Liver (tissue), 9 donors: Measurements from ENCODE around the gene PTPRN2. TPM values are rescaled to one million over a fixed set of nuclear protein-coding genes. Genes with fewer than 3 reads are reported as not detected.

ENCODE experiments used
- DNase-seq: peaks from one replicate; pipeline ENCODE4 v3.0.0-alpha.2; 2017; ENCODE audit warnings: low spot score
- H3K27ac ChIP-seq, 2 donors: one replicate each; pipeline ENCODE4 v1.7.0; 2013; ENCODE audit warnings: inconsistent platforms in 2 of 2, low read length in 2 of 2, control low read depth in 1 of 2, low read depth in 1 of 2, mild to moderate bottlenecking in 1 of 2
- H3K27me3 ChIP-seq, 4 donors: one replicate each; pipeline versions ENCODE4 v1.6.1 to v1.7.0; 2013; ENCODE audit warnings: low read length in 3 of 4, inconsistent platforms in 1 of 4, mild to moderate bottlenecking in 1 of 4, moderate library complexity in 1 of 4; ENCODE audit not compliant: control insufficient read depth in 4 of 4, insufficient read depth in 4 of 4
- H3K36me3 ChIP-seq, 4 donors: one replicate each; pipeline versions ENCODE4 v1.6.1 to v1.7.0; 2013; ENCODE audit warnings: low read length in 3 of 4, mild to moderate bottlenecking in 3 of 4, low read depth in 1 of 4, moderate library complexity in 1 of 4; ENCODE audit not compliant: control insufficient read depth in 4 of 4, insufficient read depth in 3 of 4
- H3K4me1 ChIP-seq, 4 donors: one replicate each; pipeline versions ENCODE4 v1.6.1 to v1.7.0; 2013; ENCODE audit warnings: low read length in 3 of 4, mild to moderate bottlenecking in 3 of 4, moderate library complexity in 1 of 4; ENCODE audit not compliant: control insufficient read depth in 4 of 4, insufficient read depth in 4 of 4
- H3K4me3 ChIP-seq, 3 donors: one replicate each; pipeline versions ENCODE4 v1.6.1 to v1.7.0; 2013; ENCODE audit warnings: low read length in 3 of 3, control low read depth in 1 of 3, low read depth in 1 of 3, mild to moderate bottlenecking in 1 of 3
- H3K9ac ChIP-seq, 2 donors: one replicate each; pipeline ENCODE4 v1.7.0; 2013; ENCODE audit warnings: low read length in 2 of 2, mild to moderate bottlenecking in 2 of 2, moderate library complexity in 2 of 2, control low read depth in 1 of 2, low read depth in 1 of 2
- H3K9me3 ChIP-seq, 4 donors: one replicate each; pipeline versions ENCODE4 v1.6.1 to v1.7.0; 2013; ENCODE audit warnings: low read length in 3 of 4; ENCODE audit not compliant: control insufficient read depth in 4 of 4
- EGR1 ChIP-seq, 2 donors: IDR thresholded peaks; 2 replicates each; pipeline ENCODE4 v1.6.1; 2016 to 2018; ENCODE audit warnings: antibody characterized with exemption in 2 of 2, low read depth in 2 of 2
- FOXA1 ChIP-seq: IDR thresholded peaks from 2 replicates; pipeline ENCODE4 v1.6.1; 2016; ENCODE audit warnings: antibody characterized with exemption
- FOXA2 ChIP-seq: IDR thresholded peaks from 2 replicates; pipeline ENCODE4 v1.6.1; 2016; ENCODE audit warnings: antibody characterized with exemption
- GABPA ChIP-seq, 2 donors: IDR thresholded peaks in 1 of 2; conservative IDR thresholded peaks in 1 of 2; 2 replicates each; pipeline ENCODE4 v1.6.1; 2016; ENCODE audit warnings: antibody characterized with exemption in 2 of 2, mild to moderate bottlenecking in 1 of 2, moderate library complexity in 1 of 2
- HNF4A ChIP-seq, 2 donors: conservative IDR thresholded peaks; 2 replicates each; pipeline ENCODE4 v1.6.1; 2016; ENCODE audit warnings: antibody characterized with exemption in 2 of 2, mild to moderate bottlenecking in 2 of 2
- HNF4G ChIP-seq: IDR thresholded peaks from 2 replicates; pipeline ENCODE4 v1.6.1; 2016; ENCODE audit warnings: antibody characterized with exemption
- JUND ChIP-seq, 2 donors: IDR thresholded peaks; 2 replicates each; pipeline ENCODE4 v1.6.1; 2016; ENCODE audit warnings: antibody characterized with exemption in 2 of 2
- NR2F2 ChIP-seq: IDR thresholded peaks from 2 replicates; pipeline ENCODE4 v1.6.1; 2016; ENCODE audit warnings: antibody characterized with exemption
- RAD21 ChIP-seq, 2 donors: IDR thresholded peaks; 2 replicates each; pipeline ENCODE4 v1.6.1; 2016; ENCODE audit warnings: antibody characterized with exemption in 2 of 2, mild to moderate bottlenecking in 2 of 2
- RXRA ChIP-seq, 2 donors: IDR thresholded peaks; 2 replicates each; pipeline ENCODE4 v1.6.1; 2017 to 2018; ENCODE audit warnings: antibody characterized with exemption in 2 of 2, mild to moderate bottlenecking in 1 of 2
- SP1 ChIP-seq: IDR thresholded peaks from 2 replicates; pipeline ENCODE4 v1.6.1; 2018; ENCODE audit warnings: antibody characterized with exemption, mild to moderate bottlenecking
- TAF1 ChIP-seq: conservative IDR thresholded peaks from 2 replicates; pipeline ENCODE4 v1.6.1; 2016; ENCODE audit warnings: antibody characterized with exemption, mild to moderate bottlenecking
- YY1 ChIP-seq: IDR thresholded peaks from 2 replicates; pipeline ENCODE4 v1.6.1; 2016; ENCODE audit warnings: antibody characterized with exemption, mild to moderate bottlenecking
- WGBS: extraction: QIAGEN DNeasy Blood & Tissue Kit; methylation state at CpG from one replicate; pipeline ENCODE4 v1.1.7; 2013; 5-methylcytosine and 5-hydroxymethylcytosine counted together
- polyA plus RNA-seq, 2 donors: library from polyadenylated mRNA; stranded (reverse) in 1 of 2; unstranded in 1 of 2; fragments of 200-250 nt in 1 of 2; fragments of >200 nt in 1 of 2; fragmentation: Nextera tagmentation in 1 of 2; extraction: Ambion mirVana in 1 of 2; gene quantifications; one replicate each; pipeline versions ENCODE4 v1.2.1 to v1.2.3, GENCODE V29; 2013 to 2015
- total RNA-seq, 2 donors: library from RNA; depleted of rRNA; stranded (reverse); fragments of >200 nt; gene quantifications; one replicate each; pipeline ENCODE4 v1.2.3, GENCODE V29; 2014
- TF ChIP-seq, protein P1 (sequence below): IDR thresholded peaks from 2 replicates; pipeline ENCODE4 v1.6.1; 2016; ENCODE audit warnings: antibody characterized with exemption
- TF ChIP-seq, protein P2 (sequence below): fragments of 150-350 bp; IDR thresholded peaks from 2 replicates; pipeline ENCODE4 v1.5.1; 2017; ENCODE audit warnings: improper control_type of control experiment, low read depth, low read length; ENCODE audit not compliant: missing input control
- TF ChIP-seq, protein P3 (sequence below): IDR thresholded peaks from 2 replicates; pipeline ENCODE4 v1.6.1; 2016; ENCODE audit warnings: antibody characterized with exemption
- TF ChIP-seq, protein P4 (sequence below): IDR thresholded peaks from 2 replicates; pipeline ENCODE4 v1.6.1; 2016; ENCODE audit warnings: antibody characterized with exemption
- TF ChIP-seq, protein P5 (sequence below): IDR thresholded peaks from 2 replicates; pipeline ENCODE4 v1.6.1; 2016; ENCODE audit warnings: antibody characterized with exemption, mild to moderate bottlenecking
- donor health status: healthy.
- donor health status: healthy.
- donor health status: healthy.
- donor health status: healthy.
- donor health status: healthy.

The PTPRN2 gene
- total and polyA plus RNA-seq, 4 donors: 0.75 to 1.9 (median 1.1) TPM

DNA sequence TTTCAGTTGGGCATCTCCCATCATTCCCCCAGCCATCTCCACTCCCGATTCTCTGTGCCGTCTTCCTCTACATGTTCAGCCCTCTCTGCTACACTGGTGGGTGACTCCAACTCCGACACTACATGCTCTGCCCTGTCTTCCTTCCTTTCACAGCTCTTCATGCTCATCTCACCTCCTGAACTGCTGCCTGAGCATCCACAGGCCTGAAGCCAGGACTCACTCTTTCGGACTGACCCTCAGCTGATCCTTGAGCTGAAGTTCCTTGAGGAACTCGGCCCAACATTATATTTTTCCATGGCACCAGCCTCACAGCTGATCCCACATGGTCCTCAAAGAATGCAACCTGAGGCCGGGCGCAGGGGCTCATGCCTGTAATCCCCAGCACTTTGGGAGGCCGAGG, 538.4 kb downstream of the PTPRN2 start:
- Histone ChIP-seq H3K4me1 (no peaks in the 10 kb centered on the region), H3K4me3 (no peak overlapping the region), H3K36me3 (no peaks in the 10 kb centered on the region), H3K27ac (no peak overlapping the region), H3K9me3 (no peaks in the 10 kb centered on the region), H3K9ac (no peak overlapping the region), H3K27me3 (peaks cover 0 to 3% (median 0%) of the 10 kb centered on the region in 4 donors)
- DNase-seq: no peak
- TF ChIP-seq, protein P1, sequence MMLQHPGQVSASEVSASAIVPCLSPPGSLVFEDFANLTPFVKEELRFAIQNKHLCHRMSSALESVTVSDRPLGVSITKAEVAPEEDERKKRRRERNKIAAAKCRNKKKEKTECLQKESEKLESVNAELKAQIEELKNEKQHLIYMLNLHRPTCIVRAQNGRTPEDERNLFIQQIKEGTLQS: no peak
- TF ChIP-seq, protein P2, sequence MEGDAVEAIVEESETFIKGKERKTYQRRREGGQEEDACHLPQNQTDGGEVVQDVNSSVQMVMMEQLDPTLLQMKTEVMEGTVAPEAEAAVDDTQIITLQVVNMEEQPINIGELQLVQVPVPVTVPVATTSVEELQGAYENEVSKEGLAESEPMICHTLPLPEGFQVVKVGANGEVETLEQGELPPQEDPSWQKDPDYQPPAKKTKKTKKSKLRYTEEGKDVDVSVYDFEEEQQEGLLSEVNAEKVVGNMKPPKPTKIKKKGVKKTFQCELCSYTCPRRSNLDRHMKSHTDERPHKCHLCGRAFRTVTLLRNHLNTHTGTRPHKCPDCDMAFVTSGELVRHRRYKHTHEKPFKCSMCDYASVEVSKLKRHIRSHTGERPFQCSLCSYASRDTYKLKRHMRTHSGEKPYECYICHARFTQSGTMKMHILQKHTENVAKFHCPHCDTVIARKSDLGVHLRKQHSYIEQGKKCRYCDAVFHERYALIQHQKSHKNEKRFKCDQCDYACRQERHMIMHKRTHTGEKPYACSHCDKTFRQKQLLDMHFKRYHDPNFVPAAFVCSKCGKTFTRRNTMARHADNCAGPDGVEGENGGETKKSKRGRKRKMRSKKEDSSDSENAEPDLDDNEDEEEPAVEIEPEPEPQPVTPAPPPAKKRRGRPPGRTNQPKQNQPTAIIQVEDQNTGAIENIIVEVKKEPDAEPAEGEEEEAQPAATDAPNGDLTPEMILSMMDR: no peak
- no peak for TF ChIP-seq RXRA (IDR thresholded peaks at IDR 0.05)
- no peak for TF ChIP-seq EGR1 (IDR thresholded peaks at IDR 0.05; ENCODE audit: low read depth in 2 of 2)
- TF ChIP-seq NR2F2: no peak
- TF ChIP-seq HNF4A (conservative IDR thresholded peaks at IDR 0.05): no peak
- TF ChIP-seq GABPA (IDR thresholded peaks at IDR 0.05 in 1 of 2, conservative IDR thresholded peaks at IDR 0.05 in 1 of 2): no peak
- no peak for TF ChIP-seq YY1
- TF ChIP-seq SP1: no peak
- TF ChIP-seq HNF4G: no peak
- TF ChIP-seq TAF1: no peak
- no peak for TF ChIP-seq FOXA1
- TF ChIP-seq, protein P3, sequence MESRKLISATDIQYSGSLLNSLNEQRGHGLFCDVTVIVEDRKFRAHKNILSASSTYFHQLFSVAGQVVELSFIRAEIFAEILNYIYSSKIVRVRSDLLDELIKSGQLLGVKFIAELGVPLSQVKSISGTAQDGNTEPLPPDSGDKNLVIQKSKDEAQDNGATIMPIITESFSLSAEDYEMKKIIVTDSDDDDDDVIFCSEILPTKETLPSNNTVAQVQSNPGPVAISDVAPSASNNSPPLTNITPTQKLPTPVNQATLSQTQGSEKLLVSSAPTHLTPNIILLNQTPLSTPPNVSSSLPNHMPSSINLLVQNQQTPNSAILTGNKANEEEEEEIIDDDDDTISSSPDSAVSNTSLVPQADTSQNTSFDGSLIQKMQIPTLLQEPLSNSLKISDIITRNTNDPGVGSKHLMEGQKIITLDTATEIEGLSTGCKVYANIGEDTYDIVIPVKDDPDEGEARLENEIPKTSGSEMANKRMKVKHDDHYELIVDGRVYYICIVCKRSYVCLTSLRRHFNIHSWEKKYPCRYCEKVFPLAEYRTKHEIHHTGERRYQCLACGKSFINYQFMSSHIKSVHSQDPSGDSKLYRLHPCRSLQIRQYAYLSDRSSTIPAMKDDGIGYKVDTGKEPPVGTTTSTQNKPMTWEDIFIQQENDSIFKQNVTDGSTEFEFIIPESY: no peak
- no peak for TF ChIP-seq FOXA2
- TF ChIP-seq, protein P4, sequence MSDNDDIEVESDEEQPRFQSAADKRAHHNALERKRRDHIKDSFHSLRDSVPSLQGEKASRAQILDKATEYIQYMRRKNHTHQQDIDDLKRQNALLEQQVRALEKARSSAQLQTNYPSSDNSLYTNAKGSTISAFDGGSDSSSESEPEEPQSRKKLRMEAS: no peak
- no peak for TF ChIP-seq JUND (IDR thresholded peaks at IDR 0.05)
- TF ChIP-seq RAD21 (IDR thresholded peaks at IDR 0.05): no peak
- 86% methylated on average over 8 of the region's 8 CpGs for WGBS

DNA sequence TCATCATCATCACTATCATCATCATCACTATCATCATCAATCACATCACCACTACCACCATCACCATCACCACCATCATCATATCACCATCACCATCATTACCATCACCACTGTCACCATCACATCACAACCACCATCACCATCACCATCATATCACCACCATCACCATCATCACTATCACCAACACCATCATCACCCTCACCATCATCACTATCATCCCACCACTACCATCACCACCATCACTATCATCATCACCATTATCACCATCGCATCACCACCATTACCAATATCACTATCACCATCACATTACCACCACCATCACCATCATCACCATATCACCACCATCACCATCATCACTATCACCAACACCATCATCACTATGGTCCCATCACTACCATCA, 539.1 kb downstream of the PTPRN2 start:
- no peak for DNase-seq
- Histone ChIP-seq H3K36me3 (no peaks in the 10 kb centered on the region), H3K27me3 (peaks cover 0 to 3% (median 0%) of the 10 kb centered on the region in 4 donors), H3K4me1 (no peaks in the 10 kb centered on the region), H3K4me3 (no peak overlapping the region), H3K27ac (no peak overlapping the region), H3K9me3 (no peaks in the 10 kb centered on the region), H3K9ac (no peak overlapping the region)
- TF ChIP-seq TAF1: no peak
- TF ChIP-seq, protein P2: no peak
- TF ChIP-seq, protein P1: no peak
- TF ChIP-seq, protein P5, sequence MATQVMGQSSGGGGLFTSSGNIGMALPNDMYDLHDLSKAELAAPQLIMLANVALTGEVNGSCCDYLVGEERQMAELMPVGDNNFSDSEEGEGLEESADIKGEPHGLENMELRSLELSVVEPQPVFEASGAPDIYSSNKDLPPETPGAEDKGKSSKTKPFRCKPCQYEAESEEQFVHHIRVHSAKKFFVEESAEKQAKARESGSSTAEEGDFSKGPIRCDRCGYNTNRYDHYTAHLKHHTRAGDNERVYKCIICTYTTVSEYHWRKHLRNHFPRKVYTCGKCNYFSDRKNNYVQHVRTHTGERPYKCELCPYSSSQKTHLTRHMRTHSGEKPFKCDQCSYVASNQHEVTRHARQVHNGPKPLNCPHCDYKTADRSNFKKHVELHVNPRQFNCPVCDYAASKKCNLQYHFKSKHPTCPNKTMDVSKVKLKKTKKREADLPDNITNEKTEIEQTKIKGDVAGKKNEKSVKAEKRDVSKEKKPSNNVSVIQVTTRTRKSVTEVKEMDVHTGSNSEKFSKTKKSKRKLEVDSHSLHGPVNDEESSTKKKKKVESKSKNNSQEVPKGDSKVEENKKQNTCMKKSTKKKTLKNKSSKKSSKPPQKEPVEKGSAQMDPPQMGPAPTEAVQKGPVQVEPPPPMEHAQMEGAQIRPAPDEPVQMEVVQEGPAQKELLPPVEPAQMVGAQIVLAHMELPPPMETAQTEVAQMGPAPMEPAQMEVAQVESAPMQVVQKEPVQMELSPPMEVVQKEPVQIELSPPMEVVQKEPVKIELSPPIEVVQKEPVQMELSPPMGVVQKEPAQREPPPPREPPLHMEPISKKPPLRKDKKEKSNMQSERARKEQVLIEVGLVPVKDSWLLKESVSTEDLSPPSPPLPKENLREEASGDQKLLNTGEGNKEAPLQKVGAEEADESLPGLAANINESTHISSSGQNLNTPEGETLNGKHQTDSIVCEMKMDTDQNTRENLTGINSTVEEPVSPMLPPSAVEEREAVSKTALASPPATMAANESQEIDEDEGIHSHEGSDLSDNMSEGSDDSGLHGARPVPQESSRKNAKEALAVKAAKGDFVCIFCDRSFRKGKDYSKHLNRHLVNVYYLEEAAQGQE: no peak
- TF ChIP-seq NR2F2: no peak
- no peak for TF ChIP-seq RXRA (IDR thresholded peaks at IDR 0.05)
- TF ChIP-seq GABPA (IDR thresholded peaks at IDR 0.05 in 1 of 2, conservative IDR thresholded peaks at IDR 0.05 in 1 of 2): no peak
- no peak for TF ChIP-seq HNF4G
- no peak for TF ChIP-seq FOXA1
- TF ChIP-seq EGR1 (IDR thresholded peaks at IDR 0.05; ENCODE audit: low read depth in 2 of 2): no peak
- TF ChIP-seq HNF4A (conservative IDR thresholded peaks at IDR 0.05): no peak
- TF ChIP-seq FOXA2: no peak
- no peak for TF ChIP-seq YY1
- no peak for TF ChIP-seq JUND (IDR thresholded peaks at IDR 0.05)
- no peak for TF ChIP-seq SP1
- WGBS: 78% methylated on average over 1 of the region's 1 CpG
